ENCODE results near the gene NCF4. TPM values are rescaled to one million over a fixed set of nuclear protein-coding genes. Genes with fewer than 3 reads are reported as not detected.

NCF4 gene
- total and polyA plus RNA-seq, 2 of the 4 experiments (the other 2 are of a cell fraction) = not detected

- ATAC-seq (ENCODE audit: low read depth) = no peak
- CTCF ChIA-PET = no interaction called here
Measured at GRCh38 chr22:36819112-36819511, 41.7 kb upstream of the NCF4 start.

More at GRCh38 chr22:36819112-36819511, 41.7 kb upstream of the NCF4 start:
- no TSS peak for BruUV-seq (replicated peaks)
- Histone ChIP-seq H3K9me1 (ENCODE audit: insufficient read depth, low read length) (no peaks in the 10 kb centered on the region), H2BK15ac (ENCODE audit: low read depth, low read length) (no peak overlapping the region), H3K18ac (ENCODE audit: low read depth, low read length) (no peak overlapping the region), H3K79me1 (ENCODE audit: low read depth in 1 of 2, low read length in 2 of 2) (no peaks in the 10 kb centered on the region), H2BK120ac (ENCODE audit: low read depth, low read length) (no peak overlapping the region), H3K56ac (ENCODE audit: extremely low read depth, insufficient read depth, low read length) (no peak overlapping the region), H3K36me3 (ENCODE audit: control insufficient read depth, insufficient read depth, low read length) (no peaks in the 10 kb centered on the region), H3K4me1 (ENCODE audit: control insufficient read depth, insufficient read depth, low read length) (no peaks in the 10 kb centered on the region), H3K4me3 (ENCODE audit: insufficient read depth, low read depth, low read length) (no peak overlapping the region), H4K91ac (ENCODE audit: insufficient read depth, low read depth, low read length) (no peak overlapping the region), H3K14ac (replicated peaks; ENCODE audit: low read depth, low read length) (no peak overlapping the region), H2AK9ac (replicated peaks; ENCODE audit: low read depth, low read length, poor library complexity) (no peak overlapping the region), H3K4ac (ENCODE audit: low read depth, low read length) (no peak overlapping the region), H3K9ac (ENCODE audit: low read depth, low read length) (no peak overlapping the region), H3K9me3 (ENCODE audit: control insufficient read depth, insufficient read depth, low read length) (no peaks in the 10 kb centered on the region), H2AK5ac (ENCODE audit: low read depth, low read length) (no peak overlapping the region), H3K4me2 (ENCODE audit: low read depth, low read length) (no peak overlapping the region), H2BK20ac (ENCODE audit: low read depth, low read length) (no peak overlapping the region), H4K8ac (ENCODE audit: low read depth in 2 of 2, low read length in 2 of 2) (no peak overlapping the region), H3K23ac (ENCODE audit: low read depth, low read length) (no peak overlapping the region), H2AFZ (replicated peaks; ENCODE audit: low read length, poor library complexity) (no peak overlapping the region), H3K27me3 (ENCODE audit: control insufficient read depth, insufficient read depth, low read length) (peaks cover 81% of the 10 kb centered on the region), H3K27ac (ENCODE audit: insufficient read depth, low read length) (no peak overlapping the region), H2BK5ac (ENCODE audit: low read depth, low read length, poor library complexity, severe bottlenecking) (no peak overlapping the region), H4K20me1 (ENCODE audit: insufficient read depth, low read length) (no peaks in the 10 kb centered on the region), H4K5ac (ENCODE audit: low read depth, low read length) (no peak overlapping the region)
- in situ Hi-C loops (cut with MboI; ENCODE audit: low sequenced_read_pairs) = no loop called here
- WGBS, 2 experiments (ENCODE audit: extremely low coverage in 2 of 2, insufficient read length in 1 of 2) = no CpG with 5 or more reads among the region's 9 CpGs
- no peak for TF ChIP-seq RCOR1 (IDR thresholded peaks at IDR 0.05; ENCODE audit: insufficient replicate concordance, low read length)
- no peak for TF ChIP-seq CTCF (conservative IDR thresholded peaks at IDR 0.05; ENCODE audit: low read depth, low read length)
- no peak for TF ChIP-seq NFE2L2 (IDR thresholded peaks at IDR 0.05; ENCODE audit: low read depth, low read length)
- no peak for TF ChIP-seq FOS (IDR thresholded peaks at IDR 0.05; ENCODE audit: low read depth, low read length)
- no peak for TF ChIP-seq CEBPB (IDR thresholded peaks at IDR 0.05; ENCODE audit: low read depth, low read length)
- intact Hi-C loops (cut with micrococcal nuclease) = no loop called here
- POLR2A ChIA-PET (ENCODE audit: unreplicated experiment) = no interaction called here
- dilution Hi-C loops (cut with HindIII; ENCODE audit: low sequenced_read_pairs, unreplicated experiment) = no loop called here
- no peak for DNase-seq

All from IMR-90 (cell line).